HEK293 (cell line): ENCODE measurements around the gene MICU2.

Experiments
- CTCF ChIA-PET: fragments of 350-600 bp; formaldehyde crosslinking; extraction: SDS; loops from one replicate; lab custom pipeline; 2021; ENCODE audit warnings: antibody characterized with exemption; lab: Yijun Ruan, JAX
- POLR2A ChIA-PET: fragments of 300-600 bp; formaldehyde crosslinking; extraction: SDS; loops from one replicate; lab custom pipeline; 2020; ENCODE audit warnings: antibody characterized with exemption, inconsistent platforms; lab: Yijun Ruan, JAX
- H3K27ac ChIP-seq: fragments of 200-500 bp; sonication (Bioruptor generic); 2 replicates; pipeline ENCODE4 v1.5.1; 2014; ENCODE audit warnings: low read depth, low read length, control low read depth, inconsistent platforms; ENCODE audit errors: extremely low read depth
- H3K36me3 ChIP-seq, 2 experiments: fragments of 200-500 bp in 1 of 2; sonication (Bioruptor generic) in 1 of 2; 1 replicate in 1 of 2; 2 replicates in 1 of 2; pipeline ENCODE4 v1.5.1; 2014 to 2017; ENCODE audit warnings: inconsistent platforms in 2 of 2, low read length in 2 of 2; ENCODE audit not compliant: control insufficient read depth in 2 of 2, insufficient read depth in 1 of 2
- H3K4me1 ChIP-seq: fragments of 200-500 bp; sonication (Bioruptor generic); 2 replicates; pipeline ENCODE4 v1.5.1; 2014; ENCODE audit warnings: mild to moderate bottlenecking, low read length, inconsistent platforms; ENCODE audit not compliant: control insufficient read depth, insufficient read depth
- H3K4me3 ChIP-seq: 2 replicates; pipeline ENCODE4 v1.5.1; 2011; ENCODE audit warnings: low read depth, mild to moderate bottlenecking, control low read depth, low read length, moderate library complexity
- H3K9me3 ChIP-seq: fragments of 200-500 bp; sonication (Bioruptor generic); 2 replicates; pipeline ENCODE4 v1.5.1; 2014; ENCODE audit warnings: low read depth, low read length, inconsistent platforms; ENCODE audit not compliant: control insufficient read depth, insufficient read depth
- GLI2 ChIP-seq: fragments of 450-650 bp; formaldehyde crosslinking; IDR thresholded peaks from 2 replicates; pipeline ENCODE4; 2017; ENCODE audit warnings: missing biosample characterization, missing genetic modification characterization, low read depth, borderline replicate concordance
- INSM2 ChIP-seq: fragments of 450-650 bp; formaldehyde crosslinking; IDR thresholded peaks from 2 replicates; pipeline ENCODE4 v1.5.1; 2016; ENCODE audit warnings: missing biosample characterization, missing genetic modification characterization
- TCF7L2 ChIP-seq: IDR thresholded peaks from 2 replicates; pipeline ENCODE4 v1.6.1; 2011; ENCODE audit warnings: low read depth, mild to moderate bottlenecking, inconsistent platforms, low read length, moderate library complexity, borderline replicate concordance
- ZFP69B ChIP-seq: fragments of 450-650 bp; formaldehyde crosslinking; IDR thresholded peaks from 2 replicates; pipeline ENCODE4 v1.5.1; 2016; ENCODE audit warnings: missing biosample characterization, missing genetic modification characterization
- ZNF10 ChIP-seq: fragments of 450-650 bp; formaldehyde crosslinking; IDR thresholded peaks from 2 replicates; pipeline ENCODE4 v1.5.1; 2017; ENCODE audit warnings: missing biosample characterization, missing genetic modification characterization
- ZNF121 ChIP-seq: fragments of 450-650 bp; formaldehyde crosslinking; IDR thresholded peaks from 2 replicates; pipeline ENCODE4 v1.5.1; 2016; ENCODE audit warnings: missing biosample characterization, missing genetic modification characterization
- ZNF133 ChIP-seq: fragments of 450-650 bp; formaldehyde crosslinking; IDR thresholded peaks from 2 replicates; pipeline ENCODE4 v1.5.1; 2016; ENCODE audit warnings: missing biosample characterization, missing genetic modification characterization
- ZNF138 ChIP-seq: fragments of 450-650 bp; formaldehyde crosslinking; IDR thresholded peaks from 2 replicates; pipeline ENCODE4 v1.5.1; 2016; ENCODE audit warnings: missing biosample characterization, missing genetic modification characterization, borderline replicate concordance
- ZNF266 ChIP-seq: fragments of 450-650 bp; formaldehyde crosslinking; IDR thresholded peaks from 2 replicates; pipeline ENCODE4 v1.5.1; 2016; ENCODE audit warnings: missing biosample characterization, missing genetic modification characterization, low read depth
- ZNF280C ChIP-seq: fragments of 450-650 bp; formaldehyde crosslinking; IDR thresholded peaks from 2 replicates; pipeline ENCODE4 v1.5.1; 2016; ENCODE audit warnings: missing biosample characterization, missing genetic modification characterization
- ZNF394 ChIP-seq: fragments of 450-650 bp; formaldehyde crosslinking; IDR thresholded peaks from 2 replicates; pipeline ENCODE4 v1.5.1; 2016; ENCODE audit warnings: missing biosample characterization, missing genetic modification characterization, mild to moderate bottlenecking, moderate library complexity, borderline replicate concordance
- ZNF510 ChIP-seq: fragments of 450-650 bp; formaldehyde crosslinking; IDR thresholded peaks from 2 replicates; pipeline ENCODE4 v1.5.1; 2018; ENCODE audit warnings: mild to moderate bottlenecking, missing genetic modification characterization, missing biosample characterization; ENCODE audit not compliant: insufficient replicate concordance
- ZNF555 ChIP-seq: fragments of 450-650 bp; formaldehyde crosslinking; conservative IDR thresholded peaks from 2 replicates; pipeline ENCODE4 v1.5.1; 2017; ENCODE audit warnings: missing biosample characterization, mild to moderate bottlenecking, missing genetic modification characterization, inconsistent platforms
- ZNF561 ChIP-seq: fragments of 450-650 bp; IDR thresholded peaks from 2 replicates; pipeline ENCODE4 v1.5.1; 2018; ENCODE audit warnings: missing biosample characterization, missing genetic modification characterization, borderline replicate concordance
- ZNF626 ChIP-seq: fragments of 450-650 bp; sonication (Bioruptor Pico); formaldehyde crosslinking; IDR thresholded peaks from 2 replicates; pipeline ENCODE4 v1.5.1; 2018; ENCODE audit warnings: missing biosample characterization, missing genetic modification characterization, inconsistent platforms
- ZNF639 ChIP-seq: fragments of 450-650 bp; formaldehyde crosslinking; IDR thresholded peaks from 2 replicates; pipeline ENCODE4 v1.5.1; 2016; ENCODE audit warnings: missing biosample characterization, missing genetic modification characterization

MICU2 gene

GRCh38 chr13:21546372-21546771 is 57.6 kb downstream of the MICU2 start (continued):
- TF ChIP-seq ZNF280C (tag by site-specific recombination) (no peak), ZNF555 (tag by site-specific recombination) (no peak), ZNF394 (tag by site-specific recombination) (no peak), ZNF510 (tag by site-specific recombination) (no peak), TCF7L2 (no peak), GLI2 (tag by site-specific recombination) (no peak), ZNF266 (tag by site-specific recombination) (no peak), ZNF561 (tag by site-specific recombination) (no peak), ZNF133 (tag by site-specific recombination) (no peak), ZNF10 (tag by site-specific recombination) (no peak), ZNF639 (tag by site-specific recombination) (no peak)

GRCh38 chr13:21544515-21544914 is 59.5 kb downstream of the MICU2 start:
- TF ChIP-seq ZNF121 (tag by site-specific recombination) (0 out of 2 replicates have a peak, but pooled peaks have one; percentile 20), INSM2 (no peak), ZNF626 (tag by site-specific recombination) (no peak), ZNF138 (tag by site-specific recombination) (no peak)
- CTCF ChIA-PET, result no interaction called here
- H3K4me3 ChIP-seq, result no peak overlapping the region

GRCh38 chr13:21542563-21542962 is 61.4 kb downstream of the MICU2 start:
- Histone ChIP-seq H3K36me3 (peaks cover 0 to 3% of the 10 kb centered on the region in 2 experiments; a peak in 2 of 3 replicates), H3K9me3 (no peaks in the 10 kb centered on the region), H3K4me3 (no peak overlapping the region), H3K27ac (no peak overlapping the region), H3K4me1 (no peaks in the 10 kb centered on the region)
- ChIA-PET CTCF (interaction anchor here (0.6 kb wide), 1 partner anchor 1249 kb away, joined by 4 read pairs; no protein-coding TSS in a partner anchor), POLR2A (no interaction called here)
- TF ChIP-seq ZFP69B (tag by site-specific recombination), result no peak

More at GRCh38 chr13:21544515-21544914, 59.5 kb downstream of the MICU2 start:
- H3K27ac ChIP-seq, result no peak overlapping the region
- no peaks in the 10 kb centered on the region for H3K9me3 ChIP-seq
- POLR2A ChIA-PET, result no interaction called here
- no peaks in the 10 kb centered on the region for H3K4me1 ChIP-seq
- H3K36me3 ChIP-seq, result no peaks in the 10 kb centered on the region; a peak in 1 of 3 replicates
